NCI-H748 (cell line): ENCODE data around the gene SIM1.

Experiments used
- DNase-seq: peaks from one replicate; lab custom pipeline; 2025; ENCODE audit not compliant: unreplicated experiment; lab: John Stamatoyannopoulos, UW

Gene SIM1

DNA sequence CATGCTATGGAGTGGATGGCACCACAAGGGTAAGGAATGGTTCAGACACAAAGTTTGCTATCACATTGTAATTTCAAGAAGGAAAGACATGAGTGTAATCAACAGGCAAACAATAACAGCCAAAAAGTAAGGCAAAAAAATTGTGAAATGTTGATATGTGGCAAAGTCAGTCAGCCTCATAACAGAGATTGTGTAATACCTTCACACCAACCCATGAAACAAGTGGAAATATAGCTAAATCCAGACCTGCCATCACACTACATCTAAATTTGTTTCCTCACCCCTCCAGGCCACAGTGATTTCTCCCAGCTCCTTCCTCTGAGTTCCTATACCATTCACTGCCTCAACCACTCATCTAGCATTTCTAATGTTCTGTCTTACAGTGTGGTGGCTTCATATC is 37.3 kb downstream of the SIM1 start:
- no peak for DNase-seq

DNA sequence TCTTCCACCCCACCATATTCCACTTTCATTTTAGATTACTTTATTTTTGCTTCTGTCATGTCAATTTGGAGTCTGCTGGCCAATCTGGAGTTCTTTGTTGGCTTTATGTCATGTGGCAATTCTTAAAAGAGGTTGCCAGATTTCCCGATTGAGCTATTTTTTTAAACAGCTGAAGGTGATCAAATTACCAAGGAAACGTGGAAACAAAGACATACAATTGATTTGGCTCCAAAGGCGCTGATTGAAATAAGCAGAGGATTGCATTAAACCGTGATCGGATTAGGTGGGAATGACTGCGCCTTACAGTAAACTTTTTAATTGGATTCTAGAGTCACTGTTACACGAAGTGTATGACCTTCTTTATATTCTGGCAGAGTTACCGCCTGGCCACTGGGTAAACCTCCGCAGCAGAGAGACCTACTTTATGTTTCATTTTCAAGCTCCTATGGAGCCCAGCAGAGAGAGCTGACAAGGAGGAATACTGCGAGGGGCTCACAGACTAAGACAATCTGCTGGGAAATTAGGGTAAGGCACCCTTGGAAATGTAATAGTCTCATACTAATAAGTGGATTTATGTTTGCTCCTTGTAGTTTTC is 37.9 kb downstream of the SIM1 start:
- no peak for DNase-seq

GRCh38 chr6:100426241-100426640 is 38.5 kb downstream of the SIM1 start:
- DNase-seq: no peak

DNA sequence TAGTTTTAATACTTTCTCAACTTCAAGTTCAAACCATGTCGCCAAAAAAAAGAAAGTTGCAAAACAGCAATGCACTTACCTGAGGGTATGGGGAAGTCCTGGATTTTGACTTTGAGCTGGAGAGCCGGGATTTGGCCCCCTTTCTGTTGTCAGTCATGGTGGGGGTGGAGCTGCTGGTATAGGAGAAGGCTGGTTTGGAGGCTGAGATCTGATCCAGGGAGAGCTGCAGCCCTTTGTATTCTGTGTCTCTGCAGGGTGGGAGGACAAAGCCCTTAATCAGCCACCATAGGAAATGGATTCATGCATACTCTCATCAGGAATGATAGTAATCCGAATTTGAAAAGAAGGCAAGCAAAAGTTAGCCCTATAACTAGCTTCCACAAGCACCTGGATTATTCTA is 44.0 kb downstream of the SIM1 start:
- no peak for DNase-seq

GRCh38 chr6:100417036-100417435 is 47.7 kb downstream of the SIM1 start:
- no peak for DNase-seq

GRCh38 chr6:100415768-100416167 is 49.0 kb downstream of the SIM1 start:
- DNase-seq: no peak

DNA sequence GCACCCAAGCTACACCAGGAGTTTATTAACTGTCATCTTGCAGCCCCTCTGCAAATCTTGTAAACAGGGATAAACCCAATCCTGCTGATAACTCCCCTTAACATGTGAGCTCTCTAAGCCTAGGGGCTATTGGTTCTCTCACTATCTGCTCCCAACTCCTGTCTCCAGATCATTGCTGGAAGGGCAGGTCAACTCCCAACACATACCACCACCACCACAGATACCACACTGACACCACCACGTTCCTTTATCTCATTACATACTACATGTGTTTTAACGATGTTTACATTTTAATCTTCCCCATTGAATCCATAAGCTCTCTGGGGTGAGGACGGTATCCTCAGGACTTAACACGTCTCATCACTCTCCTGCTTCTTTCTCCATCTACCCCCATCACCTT is 51.8 kb downstream of the SIM1 start:
- no peak for DNase-seq

DNA sequence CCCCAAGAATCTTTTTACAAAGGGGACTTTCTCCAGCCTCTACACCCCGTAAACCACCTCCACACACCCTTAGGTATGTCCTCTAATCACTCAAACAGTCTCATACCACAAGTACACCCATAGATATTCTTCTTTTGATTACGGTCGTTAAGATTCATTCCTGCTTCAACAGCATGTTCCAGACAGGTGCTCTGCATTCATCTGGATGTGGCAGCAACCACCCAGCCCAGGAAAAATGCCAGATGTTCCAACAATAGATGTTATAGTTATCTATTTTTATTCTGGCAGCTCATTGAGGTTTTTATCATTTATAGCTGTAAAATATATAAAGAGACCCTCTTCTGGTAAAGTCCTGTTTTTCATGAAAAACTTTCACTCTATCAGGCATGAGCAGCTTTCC is 60.7 kb downstream of the SIM1 start:
- DNase-seq: peak; percentile 22

GRCh38 chr6:100393493-100393892 is 71.2 kb downstream of the SIM1 start:
- DNase-seq: no peak

DNA sequence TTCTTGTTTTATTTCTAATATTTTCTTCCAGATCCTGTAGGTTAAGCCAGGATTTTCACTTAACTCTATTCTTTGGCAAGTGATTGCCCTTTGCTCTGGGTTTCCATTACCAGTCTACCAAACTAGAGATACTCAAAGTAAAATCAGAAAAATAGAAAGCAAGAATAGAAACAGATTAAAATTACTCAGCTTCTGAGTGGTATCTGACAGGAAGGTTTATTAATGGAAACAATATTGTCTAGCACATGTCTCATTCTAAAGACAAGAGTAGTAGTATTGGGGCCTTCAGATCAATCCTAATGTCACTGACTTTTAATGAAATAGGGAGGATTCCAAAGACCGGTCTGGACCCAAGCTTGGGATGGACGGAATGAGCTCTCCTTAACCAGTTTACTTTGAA is 72.3 kb downstream of the SIM1 start:
- no peak for DNase-seq

- DNase-seq: no peak
Measured at GRCh38 chr6:100388868-100389519, 75.7 kb downstream of the SIM1 start.

GRCh38 chr6:100382767-100383195 is 81.9 kb downstream of the SIM1 start:
- DNase-seq: no peak

- DNase-seq: no peak
Measured at GRCh38 chr6:100382031-100382430, 82.7 kb downstream of the SIM1 start.

DNA sequence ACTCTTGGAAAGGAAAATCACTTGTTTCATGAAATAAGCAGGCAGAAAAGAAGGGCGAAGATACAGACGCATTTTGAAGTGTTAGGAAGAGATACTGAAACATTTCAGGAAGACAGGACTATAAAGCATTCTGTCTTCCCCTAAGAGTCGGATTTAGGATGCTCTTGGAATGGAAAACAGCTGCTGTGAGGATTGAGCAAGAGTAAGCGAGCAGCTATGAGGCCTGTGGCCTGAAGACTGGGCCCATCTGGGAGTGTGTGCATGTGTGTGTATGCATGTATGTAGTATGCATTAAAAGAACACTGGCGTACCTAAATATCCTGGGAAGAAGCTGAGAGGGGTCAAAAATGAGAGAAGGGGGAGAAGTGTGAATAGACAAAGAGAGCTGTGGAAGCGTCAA is 83.6 kb downstream of the SIM1 start:
- no peak for DNase-seq

DNA sequence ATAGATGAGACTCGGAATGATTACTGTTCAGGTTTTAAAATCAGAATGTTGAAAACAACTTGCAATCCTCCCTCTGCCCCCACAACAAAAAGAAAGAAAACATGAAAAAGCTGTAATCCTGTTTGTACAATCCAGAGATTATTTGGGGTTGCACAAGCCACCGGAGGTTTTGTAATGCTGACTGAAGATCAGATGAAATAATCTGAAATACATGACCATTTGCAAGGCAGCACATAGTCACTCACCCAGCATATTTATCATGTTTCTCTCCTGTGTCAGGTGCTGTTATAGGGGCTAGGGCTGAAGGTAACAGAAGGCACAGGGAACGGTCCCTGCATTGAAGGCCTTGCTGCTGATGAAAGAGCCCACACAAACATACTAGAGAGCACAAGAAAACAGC is 85.3 kb downstream of the SIM1 start:
- DNase-seq: no peak

DNA sequence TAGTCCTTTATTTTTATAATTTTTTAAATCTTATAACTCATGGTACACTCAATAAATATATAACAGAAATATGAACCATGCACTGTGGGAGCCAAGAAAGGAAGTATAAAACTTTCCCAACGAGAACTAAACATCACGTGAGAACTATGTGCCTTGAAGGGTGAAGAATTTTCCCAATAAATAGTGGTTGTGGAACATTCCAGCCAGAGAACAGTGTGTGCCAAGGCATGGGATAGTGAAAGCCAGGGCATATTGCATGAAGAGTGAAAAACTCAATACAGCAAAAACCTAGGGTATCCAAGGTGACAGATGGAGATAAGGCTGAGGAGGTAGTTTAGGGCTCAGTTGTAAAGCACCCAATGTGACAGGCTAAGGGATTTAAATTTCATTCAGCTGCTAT is 86.1 kb downstream of the SIM1 start:
- DNase-seq: no peak

DNA sequence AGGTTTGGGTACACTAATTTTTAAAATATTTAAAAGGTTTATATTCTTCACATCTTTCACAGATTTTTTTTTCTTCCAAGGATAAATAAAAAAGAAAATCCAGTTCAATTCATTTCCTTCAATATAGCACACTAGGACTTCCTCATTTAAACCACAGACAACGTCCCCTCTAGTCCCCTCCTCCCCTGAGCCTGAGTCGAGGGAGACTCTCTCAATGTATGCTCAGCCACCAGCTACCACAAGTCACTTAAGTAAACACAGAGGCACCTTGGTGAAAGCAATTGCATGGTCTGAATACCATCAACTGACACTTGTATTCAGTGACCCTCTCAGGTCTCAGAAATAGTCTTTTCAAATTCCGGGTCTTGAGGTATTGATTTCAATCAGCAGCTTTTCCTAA is 88.6 kb downstream of the SIM1 start:
- DNase-seq: no peak

DNA sequence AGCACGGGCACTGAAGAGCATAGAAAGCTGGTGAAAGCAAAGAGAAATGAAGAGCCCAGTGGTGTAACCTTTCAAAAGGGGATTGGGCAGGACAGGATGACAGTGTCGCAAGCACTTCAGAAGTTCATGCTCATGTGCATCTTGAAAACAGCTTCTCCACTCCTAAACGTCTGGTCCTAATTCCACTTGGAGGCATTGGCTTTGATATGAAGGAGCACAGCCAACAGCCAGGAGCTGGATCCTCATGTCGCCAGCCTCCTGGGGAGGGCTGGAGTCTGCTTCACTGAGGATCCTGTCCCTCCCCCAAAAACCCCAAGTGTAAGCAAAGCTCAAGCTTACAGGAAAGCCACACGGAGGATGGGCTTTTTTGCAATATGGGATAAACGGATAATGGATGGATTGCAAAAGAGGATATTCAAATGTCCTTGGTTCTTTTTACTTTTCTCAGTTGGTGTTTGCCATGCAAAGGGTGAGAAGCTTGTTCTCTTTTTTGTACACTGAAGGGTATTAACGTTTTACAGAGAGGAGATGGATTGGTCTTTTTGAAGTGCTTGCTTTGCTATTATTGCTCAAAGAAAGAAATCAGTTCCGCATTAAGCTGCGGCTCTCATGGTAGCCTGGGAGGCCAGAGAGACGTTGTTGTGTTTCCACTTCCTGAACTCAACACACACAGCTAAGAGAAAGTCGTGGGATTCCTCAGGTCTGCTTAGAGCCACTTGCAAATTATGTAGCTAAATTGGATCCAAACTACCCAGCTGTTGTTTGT is 92.2 kb downstream of the SIM1 start:
- no peak for DNase-seq

- DNase-seq: no peak
Measured at GRCh38 chr6:100371591-100371990, 93.1 kb downstream of the SIM1 start.

DNA sequence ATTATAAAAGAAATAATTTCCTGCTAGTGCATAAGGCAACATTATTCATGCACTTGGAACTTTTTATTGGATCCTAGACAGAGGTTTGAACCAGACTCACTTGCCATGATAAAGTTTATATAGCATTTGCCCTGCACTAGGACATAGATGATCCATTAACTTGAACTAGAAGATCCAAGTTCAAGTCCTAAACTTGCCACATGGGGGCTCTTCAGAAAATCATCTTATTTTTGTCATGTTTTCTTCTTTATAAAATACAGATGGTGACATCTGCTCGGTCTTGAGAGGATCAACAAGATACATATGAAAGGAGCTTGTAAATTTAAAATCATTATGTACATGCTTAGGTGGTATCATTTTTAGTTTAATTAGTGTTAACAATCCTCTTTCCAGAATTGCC is 94.5 kb downstream of the SIM1 start:
- no peak for DNase-seq

- no peak for DNase-seq
Measured at GRCh38 chr6:100366419-100366818, 98.3 kb downstream of the SIM1 start.

DNA sequence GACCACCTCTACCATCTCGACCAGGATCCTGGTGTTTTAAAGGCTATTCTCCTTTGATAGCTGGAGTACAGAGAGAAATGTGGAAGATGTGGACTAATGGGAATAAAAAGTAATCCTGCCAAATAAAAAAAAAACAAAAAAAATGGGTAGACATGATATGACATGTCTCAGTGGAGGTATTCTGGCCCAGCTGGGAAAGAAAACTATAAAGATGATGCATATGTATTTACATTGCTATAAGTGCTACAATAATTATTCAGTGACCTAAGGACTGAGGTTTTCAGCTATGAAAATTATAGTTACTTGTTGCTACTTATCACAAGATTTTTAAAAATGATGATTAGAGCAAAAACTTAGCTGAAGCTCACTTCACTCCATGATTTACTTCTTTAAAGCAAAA is 101.1 kb downstream of the SIM1 start:
- DNase-seq: no peak
